Activated T-helper 17 cell treated with anti-CD3 and anti-CD28 coated beads, Interleukin-2, amount 50 U/mL, for 72 hours (primary cell): ENCODE results near the gene SLC29A3. TPM values are rescaled to one million over a fixed set of nuclear protein-coding genes. Genes with fewer than 3 reads are reported as not detected.
"Not testable (repeated sequence)": the region's sequence is repeated elsewhere in the genome, so short reads cannot be mapped to it uniquely, and the experiment has no call there.

Experiments used
- ATAC-seq: fragments of 150-1000 bp; cut with Tn5 transposase; replicated peaks from 2 replicates; pipeline ENCODE4 v1.10.0; 2021; ENCODE audit warnings: mild to moderate bottlenecking, moderate library complexity
- H3K27ac Mint-ChIP-seq: one replicate; pipeline ENCODE4 v1.8.0; 2022; ENCODE audit warnings: mixed read lengths
- H3K27me3 Mint-ChIP-seq: one replicate; pipeline ENCODE4 v1.8.0; 2022; ENCODE audit warnings: mixed read lengths
- H3K36me3 Mint-ChIP-seq: one replicate; pipeline ENCODE4 v1.8.0; 2022; ENCODE audit warnings: low read depth, mild to moderate bottlenecking, mixed read lengths
- H3K4me1 Mint-ChIP-seq: one replicate; pipeline ENCODE4 v1.8.0; 2022; ENCODE audit warnings: mixed read lengths
- H3K4me3 Mint-ChIP-seq: one replicate; pipeline ENCODE4 v1.8.0; 2022; ENCODE audit warnings: mild to moderate bottlenecking, mixed read lengths
- H3K9me3 Mint-ChIP-seq: one replicate; pipeline ENCODE4 v1.8.0; 2022; ENCODE audit warnings: mixed read lengths
- total RNA-seq, 2 donors: library from RNA; stranded (reverse); gene quantifications; one replicate each; pipeline ENCODE4 v1.2.3, GENCODE V29; 2022

The SLC29A3 gene
- 1 to 10 TPM; 2.7 to 3.4 TPM for total RNA-seq

GRCh38 chr10:71319042-71319799, at the start of gene SLC29A3:
Gene SLC29A3, plus strand, starts transcription at chr10:71319259. Its CDS starts 51 bp downstream, at chr10:71319310.
- Mint-ChIP-seq H3K36me3 (peaks cover 16% of the 10 kb centered on the region), H3K9me3 (no peaks in the 10 kb centered on the region), H3K27ac (peak within 1 kb of the TSS; percentile 88), H3K27me3 (no peaks in the 10 kb centered on the region), H3K4me1 (peaks cover 13% of the 10 kb centered on the region), H3K4me3 (peak within 1 kb of the TSS; percentile 93)
- ATAC-seq = peak; percentile 92

- no peaks in the 10 kb centered on the region for H3K9me3 Mint-ChIP-seq
- ATAC-seq = no peak
- no peak overlapping the region for H3K4me3 Mint-ChIP-seq
- no peaks in the 10 kb centered on the region for H3K36me3 Mint-ChIP-seq
- H3K27me3 Mint-ChIP-seq = no peaks in the 10 kb centered on the region
- H3K4me1 Mint-ChIP-seq = no peaks in the 10 kb centered on the region
- H3K27ac Mint-ChIP-seq = no peak overlapping the region
Observed at GRCh38 chr10:71269301-71270288, 49.5 kb upstream of the SLC29A3 start.

- Mint-ChIP-seq H3K27me3 (no peaks in the 10 kb centered on the region), H3K9me3 (no peaks in the 10 kb centered on the region)
Observed at GRCh38 chr10:71270301-71271220, 48.5 kb upstream of the SLC29A3 start.

GRCh38 chr10:71271662-71272055, 47.4 kb upstream of the SLC29A3 start:
- no peak overlapping the region for H3K4me3 Mint-ChIP-seq
- H3K27ac Mint-ChIP-seq = no peak overlapping the region
- no peaks in the 10 kb centered on the region for H3K36me3 Mint-ChIP-seq
- H3K4me1 Mint-ChIP-seq = no peaks in the 10 kb centered on the region
- H3K27me3 Mint-ChIP-seq = no peaks in the 10 kb centered on the region
- ATAC-seq = no peak
- H3K9me3 Mint-ChIP-seq = no peaks in the 10 kb centered on the region

More at GRCh38 chr10:71270301-71271220, 48.5 kb upstream of the SLC29A3 start:
- Mint-ChIP-seq H3K36me3 (no peaks in the 10 kb centered on the region), H3K4me1 (no peaks in the 10 kb centered on the region), H3K4me3 (no peak overlapping the region), H3K27ac (no peak overlapping the region)
- ATAC-seq = peak; percentile 62

- H3K4me3 Mint-ChIP-seq = no peak overlapping the region
- no peaks in the 10 kb centered on the region for H3K9me3 Mint-ChIP-seq
- no peaks in the 10 kb centered on the region for H3K4me1 Mint-ChIP-seq
- ATAC-seq = no peak
- H3K27me3 Mint-ChIP-seq = no peaks in the 10 kb centered on the region
- H3K36me3 Mint-ChIP-seq = no peaks in the 10 kb centered on the region
- no peak overlapping the region for H3K27ac Mint-ChIP-seq
Observed at GRCh38 chr10:71272056-71272771, 46.8 kb upstream of the SLC29A3 start.

- H3K27me3 Mint-ChIP-seq, H3K4me3 Mint-ChIP-seq, H3K4me1 Mint-ChIP-seq, H3K36me3 Mint-ChIP-seq, H3K27ac Mint-ChIP-seq, ATAC-seq, H3K9me3 Mint-ChIP-seq: not testable (repeated sequence)
Observed at GRCh38 chr10:71272974-71273373, 46.1 kb upstream of the SLC29A3 start.

GRCh38 chr10:71273506-71273905, 45.6 kb upstream of the SLC29A3 start:
- Mint-ChIP-seq H3K27ac (no peak overlapping the region), H3K4me3 (no peak overlapping the region), H3K4me1 (no peaks in the 10 kb centered on the region), H3K9me3 (no peaks in the 10 kb centered on the region), H3K36me3 (no peaks in the 10 kb centered on the region), H3K27me3 (no peaks in the 10 kb centered on the region)
- no peak for ATAC-seq

- no peak for ATAC-seq
- H3K27me3 Mint-ChIP-seq = no peaks in the 10 kb centered on the region
- H3K27ac Mint-ChIP-seq = no peak overlapping the region
- no peaks in the 10 kb centered on the region for H3K9me3 Mint-ChIP-seq
- no peak overlapping the region for H3K4me3 Mint-ChIP-seq
- H3K36me3 Mint-ChIP-seq = no peaks in the 10 kb centered on the region
- H3K4me1 Mint-ChIP-seq = no peaks in the 10 kb centered on the region
Observed at GRCh38 chr10:71274901-71275796, 43.9 kb upstream of the SLC29A3 start.

GRCh38 chr10:71276873-71277272, 42.2 kb upstream of the SLC29A3 start:
- H3K36me3 Mint-ChIP-seq = no peaks in the 10 kb centered on the region
- H3K4me1 Mint-ChIP-seq = no peaks in the 10 kb centered on the region
- H3K4me3 Mint-ChIP-seq = no peak overlapping the region
- no peak overlapping the region for H3K27ac Mint-ChIP-seq
- no peaks in the 10 kb centered on the region for H3K9me3 Mint-ChIP-seq
- no peak for ATAC-seq
- no peaks in the 10 kb centered on the region for H3K27me3 Mint-ChIP-seq

- Mint-ChIP-seq H3K4me1 (no peaks in the 10 kb centered on the region), H3K9me3 (no peaks in the 10 kb centered on the region), H3K27ac (no peak overlapping the region), H3K27me3 (no peaks in the 10 kb centered on the region), H3K4me3 (no peak overlapping the region), H3K36me3 (no peaks in the 10 kb centered on the region)
- no peak for ATAC-seq
Observed at GRCh38 chr10:71277914-71278665, 41.0 kb upstream of the SLC29A3 start.

GRCh38 chr10:71278691-71279588, 40.1 kb upstream of the SLC29A3 start:
- no peak overlapping the region for H3K27ac Mint-ChIP-seq
- H3K4me1 Mint-ChIP-seq = no peaks in the 10 kb centered on the region
- no peaks in the 10 kb centered on the region for H3K27me3 Mint-ChIP-seq
- no peak for ATAC-seq
- no peak overlapping the region for H3K4me3 Mint-ChIP-seq
- H3K9me3 Mint-ChIP-seq = no peaks in the 10 kb centered on the region
- no peaks in the 10 kb centered on the region for H3K36me3 Mint-ChIP-seq
